Endothelial cell (in vitro differentiated cells): Measurements from ENCODE around the gene PYHIN1. TPM values are rescaled to one million over a fixed set of nuclear protein-coding genes. Genes with fewer than 3 reads are reported as not detected.

Source experiments
- DNase-seq: peaks from one replicate; pipeline ENCODE4 v3.0.0; 2021; ENCODE audit warnings: low spot score
- H3K27ac Mint-ChIP-seq: one replicate; pipeline ENCODE4 v1.8.0; 2021; ENCODE audit warnings: mixed read lengths, inconsistent platforms; ENCODE audit not compliant: unreplicated experiment
- H3K27me3 Mint-ChIP-seq: one replicate; pipeline ENCODE4 v1.8.0; 2021; ENCODE audit warnings: mild to moderate bottlenecking, moderate library complexity, mixed read lengths, inconsistent platforms; ENCODE audit not compliant: unreplicated experiment
- H3K36me3 Mint-ChIP-seq: one replicate; pipeline ENCODE4 v1.8.0; 2021; ENCODE audit warnings: mild to moderate bottlenecking, low read depth, mixed read lengths, inconsistent platforms; ENCODE audit not compliant: unreplicated experiment
- H3K4me1 Mint-ChIP-seq: one replicate; pipeline ENCODE4 v1.8.0; 2021; ENCODE audit warnings: mild to moderate bottlenecking, mixed read lengths, inconsistent platforms; ENCODE audit not compliant: unreplicated experiment
- H3K4me3 Mint-ChIP-seq: one replicate; pipeline ENCODE4 v1.8.0; 2021; ENCODE audit warnings: mild to moderate bottlenecking, mixed read lengths, inconsistent platforms; ENCODE audit not compliant: unreplicated experiment
- H3K9me3 Mint-ChIP-seq: one replicate; pipeline ENCODE4 v1.8.0; 2021; ENCODE audit warnings: mixed read lengths, inconsistent platforms; ENCODE audit not compliant: unreplicated experiment
- total RNA-seq: library from RNA; stranded (reverse); fragmentation: NEBNext Ultra II Directional; extraction: Animal tissue kit (Norgen Biotek cat#: 25700); gene quantifications from one replicate; pipeline ENCODE4 v1.2.1, GENCODE V29; 2021; ENCODE audit not compliant: unreplicated experiment
- TF ChIP-seq, protein P1 (sequence below): fragments of 200-600 bp; sonication (generic); IDR thresholded peaks from one replicate; pipeline ENCODE4 v1.5.0; 2021; ENCODE audit warnings: antibody characterized with exemption; ENCODE audit not compliant: unreplicated experiment

The PYHIN1 gene
- total RNA-seq, 1 donor from 2014 or later, result not detected

DNA sequence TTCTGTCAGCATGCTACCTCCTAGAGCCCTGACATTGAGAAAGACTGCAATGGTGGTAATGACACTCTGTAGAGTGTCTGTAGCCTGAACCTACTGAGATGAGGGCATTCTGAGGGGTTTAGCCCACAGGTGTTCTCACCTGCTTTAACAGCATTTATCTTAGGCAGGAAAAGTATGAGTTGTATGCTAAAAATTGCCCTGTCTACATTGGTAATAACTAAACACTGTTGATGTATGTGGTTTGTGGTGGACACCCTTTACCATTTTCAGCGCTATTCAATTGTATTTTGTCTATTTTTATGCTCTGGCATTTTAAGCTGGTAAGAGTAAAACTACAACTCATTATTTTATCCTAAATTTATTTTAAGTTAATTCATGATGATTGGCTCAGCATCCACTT lies 10.0 kb downstream of the PYHIN1 start:
- no peaks in the 10 kb centered on the region for H3K9me3 Mint-ChIP-seq
- TF ChIP-seq, protein P1, sequence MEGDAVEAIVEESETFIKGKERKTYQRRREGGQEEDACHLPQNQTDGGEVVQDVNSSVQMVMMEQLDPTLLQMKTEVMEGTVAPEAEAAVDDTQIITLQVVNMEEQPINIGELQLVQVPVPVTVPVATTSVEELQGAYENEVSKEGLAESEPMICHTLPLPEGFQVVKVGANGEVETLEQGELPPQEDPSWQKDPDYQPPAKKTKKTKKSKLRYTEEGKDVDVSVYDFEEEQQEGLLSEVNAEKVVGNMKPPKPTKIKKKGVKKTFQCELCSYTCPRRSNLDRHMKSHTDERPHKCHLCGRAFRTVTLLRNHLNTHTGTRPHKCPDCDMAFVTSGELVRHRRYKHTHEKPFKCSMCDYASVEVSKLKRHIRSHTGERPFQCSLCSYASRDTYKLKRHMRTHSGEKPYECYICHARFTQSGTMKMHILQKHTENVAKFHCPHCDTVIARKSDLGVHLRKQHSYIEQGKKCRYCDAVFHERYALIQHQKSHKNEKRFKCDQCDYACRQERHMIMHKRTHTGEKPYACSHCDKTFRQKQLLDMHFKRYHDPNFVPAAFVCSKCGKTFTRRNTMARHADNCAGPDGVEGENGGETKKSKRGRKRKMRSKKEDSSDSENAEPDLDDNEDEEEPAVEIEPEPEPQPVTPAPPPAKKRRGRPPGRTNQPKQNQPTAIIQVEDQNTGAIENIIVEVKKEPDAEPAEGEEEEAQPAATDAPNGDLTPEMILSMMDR, result no peak
- H3K4me3 Mint-ChIP-seq, result no peak overlapping the region
- no peaks in the 10 kb centered on the region for H3K4me1 Mint-ChIP-seq
- no peak for DNase-seq
- H3K27me3 Mint-ChIP-seq, result no peaks in the 10 kb centered on the region
- H3K27ac Mint-ChIP-seq, result no peak overlapping the region
- H3K36me3 Mint-ChIP-seq, result no peaks in the 10 kb centered on the region

DNA sequence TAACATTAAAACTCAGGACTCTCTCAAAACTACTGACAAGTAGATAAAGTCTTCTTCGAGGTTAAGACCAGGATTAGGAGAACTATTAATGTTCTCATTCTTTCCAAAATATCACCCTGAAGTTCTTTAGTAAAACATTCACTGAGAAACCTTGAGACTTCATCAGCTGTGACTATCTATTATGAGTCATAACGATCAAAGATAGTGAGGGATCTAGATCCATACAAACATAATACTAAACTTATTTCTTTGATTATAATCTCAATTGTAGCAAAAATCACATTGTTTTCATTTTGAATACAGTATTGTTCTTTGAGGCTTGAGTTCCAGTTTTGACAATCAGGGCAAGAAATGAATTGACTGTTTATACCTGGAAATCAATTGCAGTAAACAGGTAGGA lies 11.1 kb downstream of the PYHIN1 start:
- DNase-seq, result no peak
- Mint-ChIP-seq H3K9me3 (no peaks in the 10 kb centered on the region), H3K4me3 (no peak overlapping the region), H3K36me3 (no peaks in the 10 kb centered on the region), H3K4me1 (no peaks in the 10 kb centered on the region), H3K27me3 (no peaks in the 10 kb centered on the region), H3K27ac (no peak overlapping the region)
- TF ChIP-seq, protein P1, result no peak

DNA sequence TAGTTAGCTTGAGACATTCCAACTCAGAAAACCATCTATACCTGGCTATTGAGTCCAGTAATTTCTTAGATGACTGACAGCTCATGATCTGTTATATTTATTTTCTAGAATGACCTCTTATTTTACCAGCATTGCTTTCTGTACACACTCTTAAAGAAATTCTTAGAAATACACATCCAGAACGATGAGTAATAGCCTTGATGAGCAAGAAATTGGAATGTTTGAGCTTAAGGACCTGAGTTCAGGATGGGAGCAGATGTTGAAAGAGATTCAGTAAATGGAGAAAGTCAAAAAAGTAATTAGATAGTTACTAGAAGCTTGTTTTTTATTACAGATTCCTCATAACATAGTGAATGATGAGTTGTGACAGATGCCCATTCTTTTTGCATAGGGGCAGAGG lies 11.7 kb downstream of the PYHIN1 start:
- H3K9me3 Mint-ChIP-seq, result no peaks in the 10 kb centered on the region
- H3K36me3 Mint-ChIP-seq, result no peaks in the 10 kb centered on the region
- TF ChIP-seq, protein P1, result no peak
- H3K27me3 Mint-ChIP-seq, result no peaks in the 10 kb centered on the region
- no peak overlapping the region for H3K27ac Mint-ChIP-seq
- H3K4me3 Mint-ChIP-seq, result no peak overlapping the region
- DNase-seq, result no peak
- H3K4me1 Mint-ChIP-seq, result no peaks in the 10 kb centered on the region

DNA sequence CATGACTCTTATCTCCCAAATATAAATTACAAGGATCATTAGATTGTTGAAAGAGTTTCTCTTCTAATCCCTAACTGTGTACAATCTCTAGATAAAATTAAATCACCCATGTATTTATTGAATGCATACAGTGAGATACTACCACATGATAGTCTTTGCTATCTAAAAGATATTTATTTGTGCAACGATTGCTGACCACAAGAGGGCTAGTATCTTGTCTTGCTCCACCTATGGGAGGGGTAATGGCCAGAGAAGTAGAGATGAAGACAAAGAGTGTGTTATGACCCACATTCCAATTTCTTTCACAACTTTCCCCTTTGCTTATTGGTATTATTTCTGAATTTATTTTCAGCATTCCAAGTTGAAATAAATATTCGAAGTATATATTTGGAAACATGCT lies 13.7 kb downstream of the PYHIN1 start:
- Mint-ChIP-seq H3K27ac (no peak overlapping the region), H3K4me3 (no peak overlapping the region), H3K4me1 (no peaks in the 10 kb centered on the region), H3K9me3 (no peaks in the 10 kb centered on the region), H3K36me3 (no peaks in the 10 kb centered on the region), H3K27me3 (peaks cover 2% of the 10 kb centered on the region)
- DNase-seq, result no peak
- TF ChIP-seq, protein P1, result no peak

DNA sequence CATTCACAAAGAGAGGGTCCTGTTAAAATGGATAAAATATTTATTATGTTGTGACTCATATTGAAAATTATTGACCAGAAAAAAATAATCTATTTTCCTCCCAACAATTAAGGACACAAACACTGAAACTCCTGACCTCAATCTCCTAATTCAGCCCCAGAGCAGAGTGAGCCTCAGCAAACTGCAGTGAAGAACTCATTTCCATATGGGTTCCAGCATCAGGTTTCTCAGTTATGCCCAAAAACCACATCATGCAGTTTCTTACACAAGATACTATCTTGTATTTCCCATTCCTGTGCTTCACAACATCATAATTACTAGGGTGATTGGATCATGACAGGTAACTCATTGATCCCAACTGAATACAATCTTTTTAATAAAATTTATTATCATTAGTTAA lies 15.4 kb downstream of the PYHIN1 start:
- no peaks in the 10 kb centered on the region for H3K4me1 Mint-ChIP-seq
- no peak overlapping the region for H3K27ac Mint-ChIP-seq
- TF ChIP-seq, protein P1, result no peak

More for the DNA sequence above, 15.4 kb downstream of the PYHIN1 start:
- no peaks in the 10 kb centered on the region for H3K36me3 Mint-ChIP-seq
- no peak for DNase-seq
- no peak overlapping the region for H3K4me3 Mint-ChIP-seq
- H3K9me3 Mint-ChIP-seq, result no peaks in the 10 kb centered on the region
- H3K27me3 Mint-ChIP-seq, result peaks cover 2% of the 10 kb centered on the region
